ENCODE measurements around the gene PROX1.

GRCh38 chr1:213960963-213961362, 26.8 kb upstream of the PROX1 start:
- no peak for TF ChIP-seq POLR2A (IDR thresholded peaks at IDR 0.05)
- TF ChIP-seq CTCF (IDR thresholded peaks at IDR 0.05), result no peak
